Epithelial cell of esophagus (primary cell): ENCODE results near the gene TUBB4A.

ENCODE experiments used
- DNase-seq: peaks from one replicate; pipeline ENCODE4 v3.0.0; 2010; ENCODE audit warnings: low read depth
- H3K4me3 ChIP-seq: 2 replicates; pipeline ENCODE4 v1.5.1; 2011; ENCODE audit warnings: mild to moderate bottlenecking, low read length, control low read depth
- CTCF ChIP-seq: IDR thresholded peaks from 2 replicates; pipeline ENCODE4 v1.5.1; 2011; ENCODE audit warnings: low read depth, mild to moderate bottlenecking, low read length, control low read depth, inconsistent platforms; ENCODE audit not compliant: insufficient read depth; ENCODE audit errors: missing control alignments

Gene TUBB4A

GRCh38 chr19:6481541-6482342 lies 20.4 kb downstream of the TUBB4A start, which contains the start of gene DENND1C:
DENND1C (minus strand) TSS chr19:6481787; CDS start chr19:6481695, 92 bp downstream.
- no peak for TF ChIP-seq CTCF
- H3K4me3 ChIP-seq, result no peak within 1 kb of the TSS
- DNase-seq, result no peak

GRCh38 chr19:6480848-6481415 lies 21.2 kb downstream of the TUBB4A start:
- no peak overlapping the region for H3K4me3 ChIP-seq
- TF ChIP-seq CTCF, result no peak
- DNase-seq, result no peak

- no peak for TF ChIP-seq CTCF
- no peak overlapping the region for H3K4me3 ChIP-seq
- no peak for DNase-seq
Observed at GRCh38 chr19:6479836-6480398, 22.2 kb downstream of the TUBB4A start.

- no peak for DNase-seq
- no peak for TF ChIP-seq CTCF
Observed at GRCh38 chr19:6478815-6479214, 23.3 kb downstream of the TUBB4A start.

GRCh38 chr19:6476896-6477431 lies 25.1 kb downstream of the TUBB4A start:
- no peak for DNase-seq
- TF ChIP-seq CTCF, result no peak
- H3K4me3 ChIP-seq, result peak overlapping the region; percentile 35

More at GRCh38 chr19:6478815-6479214, 23.3 kb downstream of the TUBB4A start:
- H3K4me3 ChIP-seq, result no peak overlapping the region

GRCh38 chr19:6476155-6476895 lies 25.8 kb downstream of the TUBB4A start:
- peak overlapping the region; percentile 35 for H3K4me3 ChIP-seq
- peak; percentile 83 for DNase-seq
- TF ChIP-seq CTCF, result no peak
